GM12874 (cell line): ENCODE measurements around the gene CWC27.

Experiments used
- CTCF ChIP-seq: IDR thresholded peaks from 2 replicates; pipeline ENCODE4 v1.5.1; 2011; ENCODE audit warnings: low read depth, mild to moderate bottlenecking, control low read depth, low read length, moderate library complexity; ENCODE audit not compliant: insufficient read depth

The CWC27 gene

GRCh38 chr5:64947031-64947430 lies 178.3 kb downstream of the CWC27 start:
- TF ChIP-seq CTCF, result no peak

- TF ChIP-seq CTCF, result no peak
Measured at GRCh38 chr5:64947801-64948200, 179.1 kb downstream of the CWC27 start.

- no peak for TF ChIP-seq CTCF
Measured at GRCh38 chr5:64949331-64949730, 180.6 kb downstream of the CWC27 start.

- TF ChIP-seq CTCF, result no peak
Measured at GRCh38 chr5:64952951-64953673, 184.4 kb downstream of the CWC27 start.

GRCh38 chr5:64954518-64954917 lies 185.8 kb downstream of the CWC27 start:
- TF ChIP-seq CTCF, result no peak

- TF ChIP-seq CTCF, result peak; percentile 22; the same call in 1 of the 2 replicates
Measured at GRCh38 chr5:64958757-64959391, 190.1 kb downstream of the CWC27 start.

GRCh38 chr5:64963278-64963677 lies 194.5 kb downstream of the CWC27 start:
- no peak for TF ChIP-seq CTCF
